Right ventricle myocardium superior (tissue), 1 donor: ENCODE measurements around the gene SLC38A3. TPM values are rescaled to one million over a fixed set of nuclear protein-coding genes. Genes with fewer than 3 reads are reported as not detected.

Experiments
- ATAC-seq: fragments of 200-7000 bp; cut with Tn5 transposase; one replicate; pipeline ENCODE4 v1.9.1; 2020; ENCODE audit warnings: mild to moderate bottlenecking; ENCODE audit not compliant: poor library complexity
- DNase-seq: peaks from one replicate; pipeline ENCODE4 v3.0.0-alpha.2; 2020
- intact Hi-C: fragments of 100-400 bp; cut with DNase I; formaldehyde crosslinking; loops from one replicate; pipeline ENCODE4 v1.11.2; 2022
- long read RNA-seq: library from polyadenylated mRNA; unstranded; transcript quantifications from one replicate; pipeline ENCODE4 v2.0.0, GENCODE V29; 2021
- total RNA-seq: library from RNA; stranded (reverse); fragmentation: NEBNext Ultra II Directional; extraction: Animal tissue kit (Norgen Biotek cat#: 25700); gene quantifications from one replicate; pipeline ENCODE4 v1.2.1, GENCODE V29; 2021
- donor health status: DM: no; HTN: yes; CAD: no; lungs with severe emphysema.

The SLC38A3 gene
- 10.6 TPM for total RNA-seq
- long read RNA-seq, transcript SLC38A3-206 (16 exons, 2,978 nt): major isoform, 20 of 34 reads
- long read RNA-seq, partial matches to known transcripts: 2 of 34 reads
- long read RNA-seq, other reads (novel, unspliced or antisense): 12 of 34 reads

DNA sequence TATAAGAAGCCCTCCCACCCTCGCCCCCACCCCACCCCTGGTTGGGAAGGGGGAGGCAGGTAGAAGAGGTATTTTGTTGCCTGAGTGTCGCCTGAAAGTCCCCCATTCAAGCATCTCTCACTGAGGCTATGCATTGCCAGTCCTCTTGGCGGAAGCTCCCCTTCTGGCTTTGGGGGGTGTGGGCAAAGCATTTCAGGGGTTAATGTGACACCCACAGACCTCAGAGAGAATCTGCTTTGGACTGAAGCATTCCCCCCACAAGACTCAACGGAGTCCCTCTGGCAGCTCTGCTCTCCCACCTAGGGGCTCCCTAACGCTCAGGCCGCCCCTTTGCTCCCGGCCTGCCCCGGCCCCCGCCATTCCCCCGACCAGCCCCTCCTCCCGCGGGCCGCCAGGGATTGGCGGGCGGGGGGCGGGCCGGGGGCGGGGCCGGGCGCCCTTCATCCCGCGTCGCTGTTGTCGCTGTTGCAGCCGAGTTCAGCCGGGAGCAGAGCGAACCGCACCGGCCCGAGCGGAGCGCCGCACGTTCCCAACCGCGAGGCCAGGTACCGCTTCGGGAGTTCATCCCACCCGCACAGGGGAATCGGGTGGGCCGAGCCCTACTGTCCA is at the start of gene SLC38A3:
TSS of gene SLC38A3 (plus strand) at position 468 of the 609 bp plus-strand sequence. CDS start 8,929 bp downstream, outside the sequence.
- no peak for DNase-seq
- intact Hi-C loops: no loop called here

DNA sequence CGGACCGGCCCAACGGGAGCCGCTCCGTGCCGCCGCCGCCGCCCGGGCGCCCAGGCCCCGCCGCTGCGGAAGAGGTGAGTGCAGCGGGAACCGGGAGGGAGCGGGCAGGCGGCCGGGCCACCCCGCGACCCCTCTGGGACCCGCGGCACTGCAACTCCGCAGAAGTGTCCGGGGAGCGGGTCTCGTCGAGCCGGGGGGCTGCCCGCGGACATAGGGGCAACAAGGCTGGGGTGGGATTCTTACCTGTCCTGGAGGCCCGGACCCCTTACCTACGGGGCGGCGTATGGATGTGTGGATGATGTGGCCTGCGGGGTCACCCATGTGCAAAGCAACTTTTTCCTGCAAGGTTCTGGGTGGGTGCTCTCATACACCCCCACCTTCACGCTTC is 49.6 kb upstream of the SLC38A3 start:
- ATAC-seq (no peak), DNase-seq (no peak)
- intact Hi-C loops: no loop called here

More for the DNA sequence above, at the start of gene SLC38A3:
- ATAC-seq: peak; percentile 91

DNA sequence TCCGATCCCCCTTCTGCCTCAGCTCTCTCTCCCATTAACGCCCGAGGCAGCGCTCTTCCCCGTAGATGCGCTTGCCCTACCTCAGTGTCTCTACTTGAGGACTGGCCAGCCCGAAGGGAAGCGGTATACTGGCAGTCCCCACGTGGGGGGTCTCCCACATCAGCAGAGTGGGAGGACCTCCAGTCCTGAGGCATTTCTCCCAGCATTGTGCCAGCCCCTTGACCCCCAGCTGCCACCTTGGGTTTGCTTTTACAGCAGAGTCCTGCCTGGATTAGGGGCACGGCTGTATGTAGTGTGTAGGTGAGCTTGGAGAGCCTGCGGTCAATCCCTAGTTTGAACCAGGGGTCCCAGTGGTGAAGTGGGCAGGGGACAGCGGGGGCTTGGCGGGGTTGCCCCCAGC is 49.2 kb upstream of the SLC38A3 start:
- no peak for ATAC-seq
- intact Hi-C loops: no loop called here

DNA sequence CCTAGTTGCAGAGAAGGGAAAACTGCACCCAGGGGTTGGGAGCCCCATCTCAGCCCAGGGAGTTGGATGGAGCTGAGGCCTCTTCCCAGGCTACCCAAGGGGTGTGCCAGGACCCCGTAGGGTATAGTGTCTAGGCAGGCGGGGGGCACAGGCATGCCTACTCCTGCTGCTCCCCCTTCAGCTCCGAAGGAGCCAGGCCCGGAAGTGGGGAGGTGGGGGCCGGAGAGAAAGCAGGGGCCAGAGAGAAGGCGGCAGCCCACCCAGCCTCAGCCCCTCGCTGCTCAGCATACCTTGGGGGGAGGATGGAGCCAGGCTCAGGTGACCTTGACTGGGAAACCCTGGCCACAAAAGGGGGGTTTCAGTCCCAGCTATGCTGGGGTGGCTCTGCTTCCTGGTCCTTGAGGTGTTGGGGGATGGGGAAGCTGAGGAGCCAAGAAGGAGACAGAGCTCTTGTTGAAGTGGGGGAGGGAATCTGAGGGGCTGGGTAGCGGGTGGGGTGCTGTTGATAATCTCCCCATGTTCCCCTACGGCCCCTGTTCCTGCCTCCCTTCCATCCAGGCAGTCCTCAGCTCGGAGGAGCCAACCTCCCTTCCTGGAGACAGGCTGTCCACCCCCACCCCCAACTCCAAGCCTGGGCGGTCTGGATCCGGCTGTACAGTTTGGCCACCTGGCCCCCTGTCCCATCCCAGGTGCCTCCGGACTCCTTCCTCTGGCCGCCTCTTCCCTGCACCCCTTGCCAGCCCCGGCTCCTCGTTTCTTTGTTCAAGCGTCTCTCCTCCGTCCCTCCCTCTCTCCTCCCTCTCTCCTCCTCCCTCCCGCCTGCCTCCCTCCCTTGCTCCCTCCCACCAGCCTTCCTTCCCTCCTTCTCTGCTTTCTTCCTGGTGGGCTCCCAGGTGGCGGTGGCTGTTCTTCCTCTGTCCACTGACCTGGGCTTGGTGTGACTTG is 48.2 kb upstream of the SLC38A3 start:
- DNase-seq (no peak), ATAC-seq (no peak)
- intact Hi-C loops: no loop called here

More for the DNA sequence above, 49.2 kb upstream of the SLC38A3 start:
- DNase-seq: no peak

DNA sequence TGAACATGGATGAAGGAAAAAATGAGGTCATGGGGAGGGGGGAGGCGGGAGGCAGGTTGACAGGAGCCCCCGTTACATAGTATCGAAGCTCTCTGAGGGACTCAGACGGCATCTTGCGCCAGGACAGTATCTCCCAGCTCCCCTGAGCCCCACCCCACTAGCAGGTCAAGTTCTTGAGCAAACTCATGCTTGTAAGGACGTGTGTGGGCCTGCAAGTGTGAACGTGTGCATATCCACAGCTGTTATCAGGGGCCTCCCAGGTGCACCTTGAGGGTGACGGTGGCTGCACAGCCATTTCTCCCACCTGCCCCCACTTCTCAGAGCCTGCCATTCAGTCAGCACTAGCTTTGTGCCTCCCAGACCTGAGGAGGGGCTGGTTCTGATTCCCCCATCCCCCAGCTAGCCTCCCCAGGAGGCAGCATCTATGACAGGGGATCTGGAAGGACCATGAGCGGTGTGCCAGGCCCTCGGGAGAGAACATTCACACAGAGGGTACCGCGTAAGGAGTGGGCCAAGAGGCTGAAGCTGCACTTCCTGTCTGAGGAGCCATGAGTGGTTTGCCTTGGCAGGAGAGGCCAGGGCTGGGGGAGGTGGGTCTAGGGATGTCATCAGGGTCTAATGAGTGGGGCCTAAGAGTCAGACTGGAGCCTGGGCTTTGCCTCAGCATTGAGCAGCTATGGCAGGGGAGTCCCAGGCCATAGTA is 47.1 kb upstream of the SLC38A3 start:
- DNase-seq: no peak
- intact Hi-C loops: no loop called here
- no peak for ATAC-seq

DNA sequence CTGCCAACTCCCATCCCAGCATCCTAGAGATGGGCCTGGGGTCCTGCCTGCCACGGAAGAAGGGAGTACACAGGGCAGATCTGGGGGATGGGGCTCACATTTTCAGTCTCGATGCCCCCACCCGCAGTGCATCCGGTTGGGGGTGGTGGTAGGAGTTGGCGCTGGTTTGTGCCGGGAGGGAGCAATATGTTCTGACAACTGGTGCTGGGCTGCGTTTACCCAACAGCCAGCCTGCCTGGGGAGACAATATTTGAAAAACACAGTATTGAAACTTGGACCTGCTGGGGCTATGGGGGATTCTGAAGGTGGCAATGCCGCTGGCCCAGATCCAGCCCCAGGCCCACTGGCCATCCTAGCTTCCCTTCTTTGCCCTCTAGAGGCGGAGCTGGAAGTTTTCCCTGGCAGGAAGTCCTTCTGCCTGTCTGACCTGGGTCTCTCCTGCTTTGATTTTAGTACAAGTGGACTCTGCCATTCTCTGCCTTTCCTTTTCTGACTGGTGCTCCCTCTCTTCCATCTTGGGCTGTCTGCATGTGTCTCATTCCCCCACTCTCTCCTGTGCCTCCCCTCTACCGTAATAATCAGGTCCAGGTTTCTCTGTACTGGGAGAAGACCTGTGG is 46.4 kb upstream of the SLC38A3 start:
- intact Hi-C loops: no loop called here
- ATAC-seq (no peak), DNase-seq (no peak)

DNA sequence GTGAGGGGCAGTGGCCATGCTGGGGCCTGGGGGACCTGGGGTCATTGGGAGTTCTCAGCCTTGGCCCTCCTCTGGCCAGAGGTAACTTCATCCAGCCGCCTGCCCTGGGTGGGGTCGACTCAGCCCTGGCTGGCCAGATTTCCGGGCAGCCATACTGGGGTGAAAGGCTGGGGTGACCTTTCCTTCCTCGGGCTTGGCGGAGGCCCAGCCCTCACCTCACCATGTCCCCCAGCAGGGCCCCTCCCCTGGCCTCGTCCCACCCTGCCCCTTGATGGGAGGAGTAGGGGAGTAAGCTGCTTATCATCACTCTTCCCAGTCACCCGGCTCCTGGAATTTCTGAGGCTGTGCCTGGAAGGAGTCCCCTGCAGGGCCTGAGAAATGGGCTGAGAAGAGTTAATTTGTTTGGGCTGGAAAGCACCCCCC is 44.5 kb upstream of the SLC38A3 start:
- intact Hi-C loops: no loop called here
- ATAC-seq (peak; percentile 26), DNase-seq (peak; percentile 68)

DNA sequence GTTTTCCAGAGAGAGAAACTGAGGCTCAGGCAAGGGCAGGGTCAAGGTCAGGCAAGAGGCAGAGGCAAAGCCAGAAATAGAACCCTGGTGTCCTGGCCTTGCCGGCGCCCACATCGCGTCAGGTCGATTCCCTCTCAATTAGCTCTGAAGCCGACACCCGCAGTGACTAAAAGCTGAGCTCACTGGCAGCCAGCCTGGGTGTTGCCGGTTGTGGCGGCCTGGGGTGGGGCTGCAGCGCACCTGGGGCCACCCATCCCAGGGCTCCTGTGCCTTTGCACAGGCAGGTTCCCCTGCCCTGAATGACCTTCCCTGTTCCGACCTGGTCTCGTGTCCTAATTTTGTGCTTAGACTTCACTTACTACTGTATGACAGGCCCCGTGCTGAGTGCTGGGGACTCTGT is 43.8 kb upstream of the SLC38A3 start:
- DNase-seq (no peak), ATAC-seq (no peak)
- intact Hi-C loops: no loop called here

DNA sequence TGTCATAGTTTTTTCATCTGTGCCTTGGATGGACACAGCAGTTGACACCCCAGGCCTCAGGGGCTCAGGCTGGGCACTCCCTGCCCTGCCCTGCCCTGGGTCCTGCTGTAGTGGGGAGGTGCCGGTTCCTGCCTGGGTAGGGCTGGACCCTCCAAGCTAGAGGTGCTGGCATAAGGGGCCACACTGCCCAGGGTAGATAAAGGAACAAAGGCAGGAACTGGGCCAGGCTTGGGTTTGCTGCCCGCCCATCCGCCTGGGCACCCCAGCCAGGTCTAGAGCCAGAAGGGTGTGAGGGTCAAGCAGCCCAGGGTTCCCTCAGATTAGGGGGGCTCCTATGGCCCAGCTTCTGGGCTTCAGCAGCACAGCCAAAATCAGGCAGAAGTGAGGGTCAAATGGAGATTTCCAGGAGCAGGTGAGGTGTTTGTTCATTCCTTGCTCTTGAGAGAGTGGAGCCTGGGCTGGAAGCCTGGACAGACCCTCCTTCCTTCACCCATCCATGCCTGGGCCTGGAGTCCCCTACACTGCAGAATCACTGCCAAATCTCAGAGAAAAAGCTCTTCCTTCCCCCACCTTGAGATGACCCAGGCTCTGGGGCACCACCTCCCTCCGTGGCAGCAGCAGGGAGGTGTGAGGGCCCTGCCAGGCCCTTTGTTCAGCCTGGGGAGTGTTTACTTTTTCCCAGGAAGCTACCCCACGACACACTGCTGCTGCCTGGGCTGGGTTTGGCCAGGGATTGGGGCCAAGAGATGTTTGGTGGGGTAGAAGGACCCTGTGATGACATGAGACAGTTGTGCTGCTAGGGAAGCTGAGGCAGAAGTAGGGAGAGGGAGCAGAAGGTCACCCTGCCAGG is 42.8 kb upstream of the SLC38A3 start:
- ATAC-seq (no peak), DNase-seq (no peak)
- intact Hi-C loops: no loop called here

DNA sequence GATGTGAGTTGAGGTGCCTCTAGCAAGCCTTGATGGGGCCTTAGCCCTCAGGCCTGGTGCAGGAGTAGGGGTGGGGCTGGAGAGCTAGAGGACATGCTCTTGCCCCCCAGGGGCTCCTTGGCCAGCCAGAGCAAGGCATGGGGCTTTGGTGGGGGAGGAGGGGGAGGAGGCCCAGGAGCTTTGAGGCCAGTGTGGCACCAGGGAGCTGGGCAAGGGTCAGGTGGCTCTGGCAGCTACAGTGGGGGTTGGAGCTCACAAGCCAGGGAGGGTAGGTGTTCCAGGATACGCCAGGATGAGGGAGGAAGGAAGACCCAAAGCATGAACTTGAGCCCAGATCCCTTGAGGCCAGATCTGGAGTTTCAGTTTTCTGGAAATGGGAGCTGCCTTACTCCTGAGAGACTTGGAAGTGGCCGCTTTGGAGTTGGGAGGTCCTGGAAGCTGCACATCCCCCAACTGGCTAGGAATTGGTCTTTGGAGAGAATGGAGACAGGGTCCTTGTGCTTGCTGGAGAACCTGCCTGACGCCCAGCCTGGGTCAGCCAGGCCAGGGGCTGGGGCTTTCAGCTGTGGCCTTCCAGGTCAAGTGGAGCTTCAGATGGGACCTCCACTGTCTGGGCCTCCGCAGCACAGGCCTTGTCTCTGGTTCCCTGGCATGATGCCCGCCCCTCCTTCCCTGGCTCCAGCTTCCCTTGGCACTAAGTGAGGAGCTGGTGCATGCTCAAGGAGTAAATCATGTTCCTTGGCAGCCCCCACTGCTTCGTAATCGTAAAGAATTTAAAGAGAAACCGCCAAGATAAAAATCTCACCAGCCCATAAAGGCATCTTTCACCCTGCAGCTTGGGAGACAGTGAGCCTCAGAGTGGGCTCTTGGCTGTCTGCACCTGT is 41.3 kb upstream of the SLC38A3 start:
- ATAC-seq (no peak), DNase-seq (peak; percentile 74)
- intact Hi-C loops: no loop called here

DNA sequence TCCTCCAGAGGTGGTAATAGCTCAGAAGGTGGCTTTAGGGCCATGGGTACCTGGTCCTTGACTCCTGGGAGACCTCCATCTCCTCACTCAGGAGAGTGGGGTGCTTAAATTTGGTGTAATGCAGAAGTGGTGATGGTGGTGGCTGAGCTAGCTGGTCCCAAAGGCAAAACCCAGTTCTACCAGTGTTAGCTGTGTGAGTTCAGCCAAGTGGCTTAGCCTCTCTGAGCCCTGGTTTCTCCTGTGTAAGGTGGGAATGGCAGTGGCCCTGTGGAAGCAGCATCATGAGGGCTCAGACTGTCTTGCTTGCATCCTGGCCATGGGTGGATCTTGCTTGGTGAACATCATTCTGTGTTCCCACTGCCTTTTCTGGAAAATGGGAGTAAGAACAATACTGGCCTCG is 40.6 kb upstream of the SLC38A3 start:
- intact Hi-C loops: no loop called here
- DNase-seq (no peak), ATAC-seq (no peak)

DNA sequence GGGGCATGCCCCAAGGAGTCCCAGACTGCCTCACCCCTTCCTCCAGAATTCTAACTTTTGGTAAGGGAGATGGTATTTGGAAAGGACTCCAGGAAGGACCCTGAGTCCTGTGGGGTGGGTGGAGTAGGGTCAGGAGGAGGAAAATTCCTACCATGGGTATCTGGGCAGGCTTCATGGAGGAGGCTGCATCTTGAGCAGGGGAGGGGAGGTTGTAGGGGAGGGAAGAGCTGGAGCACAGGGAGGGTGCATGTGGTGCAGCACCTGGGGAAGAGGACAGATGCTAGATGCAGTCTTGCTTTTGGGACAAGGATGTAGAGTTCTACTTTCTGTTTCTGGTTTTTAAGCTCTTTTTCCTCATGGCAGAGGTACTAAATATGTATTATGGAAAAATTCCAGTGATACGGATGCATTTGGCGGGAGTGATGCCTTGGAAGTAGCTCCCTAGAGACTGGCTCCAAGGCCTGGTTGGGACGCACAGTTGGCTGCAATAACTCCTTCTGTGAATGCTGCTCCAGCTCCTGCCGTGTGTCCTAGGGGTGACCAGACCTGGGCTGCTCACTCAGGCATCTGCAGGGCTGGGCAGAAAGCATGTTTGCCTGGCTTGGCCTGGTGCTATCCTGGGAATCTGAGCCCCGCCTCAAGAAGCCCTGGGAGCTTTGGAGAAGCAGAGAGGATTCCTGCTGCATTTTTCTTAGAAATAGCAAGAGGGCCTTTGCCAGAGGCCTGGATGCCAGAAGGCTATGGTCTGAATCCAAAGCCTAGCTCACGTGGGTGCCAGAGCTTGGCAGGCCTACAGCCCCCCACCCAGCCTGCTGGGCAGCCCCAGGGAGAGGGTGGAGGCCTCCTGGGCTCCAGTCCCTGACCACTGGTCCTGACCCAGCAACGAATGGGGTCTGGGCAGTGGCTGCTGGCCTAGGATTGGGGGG is 39.8 kb upstream of the SLC38A3 start:
- intact Hi-C loops: no loop called here
- DNase-seq (peak; percentile 53), ATAC-seq (peak; percentile 42)

DNA sequence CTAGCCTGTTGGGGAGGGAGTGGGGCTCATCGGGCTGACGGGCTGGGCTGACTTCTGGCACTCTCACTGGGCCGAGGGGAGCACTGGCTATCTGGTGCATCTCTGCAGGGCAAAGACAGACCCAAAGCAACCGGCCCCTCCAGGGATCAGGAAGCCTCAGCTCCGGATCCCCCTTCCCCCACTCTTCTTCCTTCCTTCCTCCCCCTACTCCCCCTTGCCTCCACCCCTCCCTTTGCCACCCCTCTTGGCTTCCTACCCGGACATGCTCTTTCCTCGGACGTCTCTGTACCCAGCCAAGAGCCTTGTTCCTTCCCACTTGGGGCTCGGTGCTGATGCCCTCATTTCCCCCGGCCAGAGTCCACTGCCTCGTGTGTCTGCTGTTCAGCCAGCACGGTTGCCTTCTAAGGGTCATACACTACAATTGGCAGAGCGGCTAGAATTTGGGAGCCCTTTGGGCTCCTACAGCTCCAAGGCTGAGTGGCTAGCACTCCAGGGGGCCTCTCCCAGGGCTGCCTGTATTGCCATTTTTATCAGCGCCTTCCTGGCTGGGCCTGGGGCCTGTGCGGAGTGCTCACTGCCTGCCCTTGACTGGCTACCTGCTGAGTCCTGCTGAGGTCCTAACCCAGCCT is 39.0 kb upstream of the SLC38A3 start:
- ATAC-seq: peak; percentile 38
- DNase-seq: peak; percentile 54
- intact Hi-C loops: no loop called here

DNA sequence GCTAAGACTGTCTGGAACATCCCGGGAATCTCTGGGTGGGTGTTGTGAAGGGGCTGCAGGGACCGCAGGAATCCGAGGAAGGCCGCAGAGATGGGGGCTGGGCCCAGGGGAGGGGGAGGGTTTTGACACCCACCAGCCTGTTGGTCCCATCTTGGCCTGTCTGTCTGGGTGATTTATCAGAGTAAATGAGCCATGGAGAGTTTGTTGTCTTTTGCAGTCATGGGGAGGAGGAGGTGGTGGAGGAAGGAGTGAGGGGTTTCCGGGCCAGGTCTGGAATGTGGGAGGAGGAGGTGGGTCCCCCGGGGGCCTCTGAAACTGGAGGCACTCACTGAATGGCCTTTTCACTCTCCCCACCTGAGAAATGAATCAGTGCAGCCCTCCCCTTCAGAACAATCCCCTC is 38.5 kb upstream of the SLC38A3 start:
- no peak for ATAC-seq
- intact Hi-C loops: no loop called here

DNA sequence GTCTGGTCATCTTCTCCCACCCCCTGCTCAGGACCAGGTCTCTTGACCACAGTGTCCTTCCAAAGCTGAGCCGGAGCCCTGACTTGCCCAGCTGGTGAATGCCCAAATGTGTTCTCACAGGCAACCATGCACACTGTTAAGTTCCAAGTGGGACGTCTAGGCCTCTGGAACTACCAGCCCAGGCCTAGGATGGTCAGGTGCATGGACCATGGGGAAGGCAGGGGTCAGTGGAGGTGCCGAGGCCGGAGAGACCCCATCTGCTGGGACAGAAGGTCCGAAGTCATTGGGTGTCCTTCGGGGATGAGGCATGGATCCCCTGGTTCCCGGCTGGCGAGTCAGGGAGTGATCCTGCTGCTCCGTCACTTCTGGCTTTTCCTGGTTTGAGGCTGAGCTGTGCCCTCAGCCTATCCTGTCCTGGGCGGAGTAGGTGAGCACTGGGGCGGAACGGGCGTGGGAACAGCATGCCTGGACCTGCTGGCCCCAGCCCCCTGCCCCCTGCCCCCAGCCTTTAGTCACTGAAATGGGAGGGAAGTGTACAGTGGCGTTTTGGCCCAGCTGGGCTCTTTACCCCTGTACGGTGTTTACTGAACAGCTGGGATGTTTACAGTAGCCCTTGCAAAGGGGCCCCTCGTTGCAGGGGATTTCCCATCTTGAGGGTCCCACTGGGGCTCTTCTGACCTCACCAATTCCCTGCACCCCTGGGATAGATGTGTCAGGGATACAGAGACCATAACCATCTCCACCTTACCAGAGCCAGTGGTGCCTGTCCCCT is 37.8 kb upstream of the SLC38A3 start:
- intact Hi-C loops: no loop called here
- ATAC-seq: no peak
- DNase-seq: no peak

More for the DNA sequence above, 38.5 kb upstream of the SLC38A3 start:
- no peak for DNase-seq
